CD4-positive, alpha-beta T cell treated with Interleukin-17A for 4 hours (primary cell): ENCODE measurements around the gene TMEM209.
"Not testable (repeated sequence)": the region's sequence is repeated elsewhere in the genome, so short reads cannot be mapped to it uniquely, and the experiment has no call there.

Experiments used
- DNase-seq: peaks from one replicate; pipeline ENCODE4 v3.0.0-alpha.2; 2020; ENCODE audit warnings: mixed read lengths

Gene TMEM209

DNA sequence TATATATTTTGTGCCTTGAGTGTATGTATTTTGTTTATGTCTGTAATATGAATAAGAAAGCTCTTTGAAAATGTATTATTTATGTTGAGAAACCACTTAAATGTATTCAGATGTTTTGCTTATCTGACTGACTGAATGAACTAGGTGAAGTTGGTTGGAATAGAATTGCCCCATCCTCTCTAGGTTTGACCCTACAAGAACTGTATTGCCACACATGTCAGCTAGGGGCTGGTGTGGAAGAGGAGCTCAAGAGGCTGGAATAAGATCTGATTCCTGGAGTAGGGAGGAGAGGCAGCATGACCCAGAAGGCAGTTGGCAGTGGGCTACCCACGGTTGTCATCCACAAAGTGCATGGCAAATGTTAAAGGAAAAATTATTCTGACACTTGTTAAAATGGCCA lies 11.5 kb upstream of the TMEM209 start:
- no peak for DNase-seq

DNA sequence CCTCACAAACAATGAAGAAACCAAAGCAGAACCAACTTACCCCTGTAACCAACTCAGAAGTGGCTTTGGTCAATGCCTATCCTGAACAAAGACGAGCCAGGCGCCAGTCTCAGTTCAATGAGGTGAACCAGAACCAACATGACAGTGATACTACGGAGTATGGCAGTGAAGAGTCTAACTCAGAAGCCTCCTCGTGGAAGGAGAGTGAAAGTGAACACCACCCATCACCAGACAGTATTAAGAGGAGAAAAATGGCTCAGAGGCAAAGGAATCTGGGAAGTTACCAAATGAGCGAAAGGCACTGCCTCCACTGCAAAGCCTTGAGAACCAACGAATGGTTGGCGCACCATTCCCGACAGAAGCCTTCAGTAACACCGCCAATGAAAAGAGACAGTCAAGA lies 10.8 kb upstream of the TMEM209 start:
- DNase-seq = no peak

DNA sequence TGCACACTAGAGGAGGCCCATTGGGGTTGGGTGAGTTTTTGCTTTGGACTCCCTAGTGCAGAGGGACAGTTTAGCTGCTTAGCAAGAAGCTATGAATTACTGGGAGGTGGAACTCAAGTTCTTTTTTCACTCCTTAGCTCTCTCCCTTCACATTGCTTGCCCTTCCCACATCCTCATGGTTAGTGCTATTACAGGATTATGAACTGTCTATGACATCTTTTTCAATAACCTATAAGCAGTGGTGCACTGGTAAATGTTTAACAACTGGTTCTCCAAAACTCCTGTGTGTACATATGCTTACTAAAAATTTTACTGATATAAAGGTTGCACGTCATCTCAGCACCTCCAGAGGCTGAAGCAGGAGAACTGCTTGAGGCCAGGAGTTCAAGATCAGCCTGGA lies 8.6 kb upstream of the TMEM209 start:
- no peak for DNase-seq

DNA sequence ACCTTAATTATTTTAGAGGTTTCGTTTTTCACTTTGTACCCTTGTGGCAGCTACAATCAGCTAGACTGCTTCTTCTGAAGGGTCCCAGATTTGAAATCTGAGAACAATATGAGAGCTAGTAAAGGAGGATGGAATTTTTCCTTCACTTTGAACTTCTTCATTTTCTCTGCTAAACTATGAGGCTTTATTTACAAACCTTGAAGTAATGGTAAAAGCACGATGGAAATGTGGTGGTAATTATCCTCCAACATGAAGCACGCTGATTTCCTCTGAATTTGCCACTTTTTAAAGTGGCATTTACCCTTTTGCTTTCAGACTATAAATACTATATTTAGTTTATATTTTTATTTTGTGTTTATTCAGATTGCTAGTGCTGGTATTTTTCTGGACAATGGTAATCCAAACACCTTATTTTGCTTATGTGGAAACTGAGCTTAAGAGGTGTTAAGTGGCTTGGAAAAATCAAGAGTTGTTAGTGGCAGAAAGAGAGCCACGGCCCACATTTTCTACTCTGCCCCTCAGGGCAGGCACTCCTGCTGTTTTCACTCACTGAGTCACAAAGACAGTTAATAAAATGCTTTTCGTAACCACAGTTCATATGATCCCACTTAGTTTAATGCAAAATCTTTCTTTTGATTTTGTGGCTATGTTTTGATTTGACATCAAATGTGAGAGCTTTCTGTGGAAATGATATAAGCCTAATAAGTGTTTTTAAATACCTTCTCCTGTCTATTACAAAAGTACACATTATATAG lies 5.2 kb upstream of the TMEM209 start:
- DNase-seq = no peak

DNA sequence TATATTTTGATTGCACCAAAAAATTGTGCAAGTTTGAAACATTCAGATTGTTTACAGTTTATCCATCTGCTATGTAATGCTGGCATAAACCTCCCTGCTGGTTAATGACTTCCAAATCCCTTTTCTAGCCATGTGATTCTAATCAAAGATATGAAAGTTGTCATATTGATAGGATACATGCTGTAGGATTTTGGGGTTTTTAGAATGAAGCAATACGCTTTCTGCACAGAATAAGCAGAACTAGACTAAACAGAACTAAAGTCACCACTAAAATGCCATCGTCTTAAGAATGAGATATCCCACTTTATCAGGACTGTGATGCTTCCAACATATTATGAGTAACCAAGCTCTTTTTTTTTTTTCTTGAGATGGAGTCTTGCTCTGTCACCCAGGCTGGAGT lies 3.3 kb upstream of the TMEM209 start:
- no peak for DNase-seq

DNA sequence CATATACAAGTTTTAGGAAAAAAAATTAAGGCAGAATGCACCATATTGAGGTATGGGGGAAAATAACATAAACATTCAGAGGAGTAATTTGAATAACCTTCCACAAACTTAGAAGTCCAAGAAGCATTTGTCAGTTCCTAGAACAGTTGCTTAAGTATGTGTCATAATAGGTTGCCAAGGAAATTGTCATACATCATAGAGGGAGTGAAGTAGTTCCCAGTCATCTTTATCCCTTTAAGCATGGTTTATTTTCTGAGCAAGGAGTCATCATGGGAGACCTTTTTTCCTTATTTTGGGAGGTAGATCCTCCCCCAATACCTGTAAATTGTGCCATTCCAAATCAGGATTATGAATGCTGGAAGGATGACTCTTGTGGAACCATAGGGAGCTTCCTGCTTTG lies 2.4 kb upstream of the TMEM209 start, which contains the start of gene SSMEM1:
Gene SSMEM1 (plus strand): TSS at position 219 of the 400 bp plus-strand sequence. CDS start 51 bp downstream, at position 270.
- DNase-seq = no peak

DNA sequence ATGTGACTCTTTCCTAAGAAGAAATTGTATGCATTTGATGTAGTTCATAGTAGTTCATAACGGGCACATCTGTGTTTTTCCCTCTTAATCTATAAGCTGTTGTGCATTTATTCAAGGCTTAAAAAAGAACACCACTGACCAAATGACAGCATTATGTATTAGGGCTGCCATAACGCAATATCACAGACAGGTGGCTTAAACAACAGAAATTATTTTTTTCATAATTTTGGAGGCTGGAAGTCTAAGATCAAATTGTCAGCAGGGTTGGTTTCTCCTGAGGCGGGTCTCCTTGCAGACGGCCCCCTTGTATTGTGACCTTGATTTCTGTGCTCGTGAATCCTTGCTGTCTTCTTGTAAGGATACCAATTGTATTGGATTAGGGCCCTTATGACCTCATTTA lies 1.8 kb upstream of the TMEM209 start:
- no peak for DNase-seq

DNA sequence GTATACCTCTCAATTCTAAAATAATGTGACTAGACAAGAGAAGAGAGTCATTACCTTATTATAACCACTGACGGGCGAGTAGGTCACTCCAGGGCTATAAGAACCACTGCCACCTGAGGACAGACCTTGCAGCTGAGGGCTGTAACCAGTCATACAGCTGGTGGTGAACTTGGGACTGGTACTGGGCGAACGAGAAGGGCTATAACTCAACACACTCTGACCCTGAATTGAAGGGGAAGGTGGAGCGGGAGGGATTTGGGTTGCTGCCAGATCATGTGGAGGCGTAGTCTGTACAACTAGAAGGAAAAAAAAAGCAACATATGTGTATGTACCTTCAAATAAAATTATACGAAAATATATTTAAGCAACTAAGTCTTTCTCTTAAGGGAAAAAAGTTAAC lies 3.4 kb downstream of the TMEM209 start:
- no peak for DNase-seq

DNA sequence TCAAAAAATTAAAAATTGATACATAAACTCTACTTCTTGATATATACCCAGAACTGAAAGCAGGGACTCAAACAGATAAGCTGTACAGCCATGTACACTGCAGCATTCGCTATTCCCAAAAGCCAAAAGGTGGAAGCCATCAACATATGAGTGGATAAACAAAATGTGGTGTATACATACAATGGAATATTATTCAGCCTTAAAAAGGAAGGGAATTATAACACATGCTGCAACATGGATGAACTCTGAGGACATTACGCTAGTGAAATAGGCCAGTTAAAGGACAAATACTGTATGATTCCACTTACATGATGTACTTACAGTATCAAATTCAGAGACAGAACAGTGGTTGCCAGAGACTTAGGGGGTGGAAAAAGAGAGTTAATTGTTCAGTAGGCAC lies 8.1 kb downstream of the TMEM209 start:
- no peak for DNase-seq

DNA sequence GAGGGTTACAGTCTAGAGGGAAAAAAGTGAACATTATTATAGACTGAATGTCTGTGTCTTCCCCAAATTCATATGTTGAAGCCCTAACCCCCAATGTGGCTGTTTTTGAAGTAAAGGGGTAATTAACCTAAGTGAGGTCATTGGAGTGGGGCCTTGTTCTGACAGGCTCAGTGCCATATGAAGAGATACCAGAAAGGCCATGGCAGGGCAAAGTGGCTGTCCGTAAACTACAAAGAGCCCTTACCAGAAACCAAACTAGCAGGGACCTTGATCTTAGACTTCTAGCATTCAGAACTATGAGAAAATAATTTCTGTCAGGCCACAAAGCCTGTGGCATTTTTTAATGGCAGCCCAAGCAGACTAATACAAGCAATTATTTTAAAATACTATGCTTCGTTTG lies 8.7 kb downstream of the TMEM209 start:
- DNase-seq = no peak

DNA sequence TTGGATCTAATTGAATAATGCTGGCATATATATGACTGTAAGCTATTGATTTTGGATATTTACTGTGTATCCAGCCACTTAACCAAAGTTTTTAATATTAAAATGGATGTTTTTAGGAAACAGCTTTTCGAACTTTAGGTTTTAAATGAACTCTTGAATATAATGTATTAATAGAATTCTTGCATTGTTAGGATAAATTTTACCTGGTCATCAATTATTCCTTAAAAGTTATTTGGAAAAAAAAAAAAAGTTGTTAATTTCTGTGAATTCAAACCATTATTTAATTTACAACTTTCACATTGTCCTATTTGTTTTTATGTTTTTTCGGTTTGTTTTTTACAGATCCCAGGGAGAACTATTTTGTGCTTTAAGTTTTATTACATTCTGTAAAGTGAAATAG lies 9.8 kb downstream of the TMEM209 start:
- no peak for DNase-seq

DNA sequence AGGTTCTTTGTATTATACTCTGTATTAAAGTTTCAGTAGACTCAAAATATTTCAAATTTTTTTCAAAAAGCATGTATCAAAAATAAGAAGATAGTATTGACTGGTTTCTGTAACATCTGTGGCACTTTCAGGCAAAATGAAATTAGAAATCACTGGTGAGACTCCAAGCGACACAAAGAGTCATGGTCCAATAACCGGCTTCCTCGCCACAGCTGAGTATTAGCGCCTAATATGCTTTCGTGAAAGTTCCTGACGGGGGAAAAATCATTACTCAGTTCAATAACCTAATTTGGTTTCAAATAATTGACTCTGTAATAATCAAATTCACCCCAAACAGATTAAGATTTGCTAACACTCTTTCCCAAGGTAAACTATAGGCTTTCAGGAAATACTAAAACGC lies 13.4 kb downstream of the TMEM209 start:
- no peak for DNase-seq

DNA sequence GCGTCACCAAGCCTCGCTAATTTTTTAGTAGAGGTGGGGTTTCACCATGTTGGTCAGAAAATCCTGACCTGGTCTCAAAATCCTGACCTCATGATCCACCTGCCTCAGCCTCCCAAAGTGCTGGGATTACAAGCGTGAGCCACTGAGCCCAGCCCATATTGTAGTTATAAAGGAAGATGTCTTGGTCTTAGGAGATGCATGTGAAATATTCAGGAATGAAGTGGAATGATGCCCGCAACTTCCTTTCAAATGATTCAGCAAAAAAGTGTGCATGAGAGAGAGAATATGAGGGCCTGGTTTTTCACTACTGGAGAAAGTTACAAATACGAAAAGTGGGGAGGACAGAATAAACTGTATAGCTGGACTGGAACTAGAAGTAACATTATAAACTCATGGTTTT lies 15.9 kb downstream of the TMEM209 start:
- DNase-seq = no peak

DNA sequence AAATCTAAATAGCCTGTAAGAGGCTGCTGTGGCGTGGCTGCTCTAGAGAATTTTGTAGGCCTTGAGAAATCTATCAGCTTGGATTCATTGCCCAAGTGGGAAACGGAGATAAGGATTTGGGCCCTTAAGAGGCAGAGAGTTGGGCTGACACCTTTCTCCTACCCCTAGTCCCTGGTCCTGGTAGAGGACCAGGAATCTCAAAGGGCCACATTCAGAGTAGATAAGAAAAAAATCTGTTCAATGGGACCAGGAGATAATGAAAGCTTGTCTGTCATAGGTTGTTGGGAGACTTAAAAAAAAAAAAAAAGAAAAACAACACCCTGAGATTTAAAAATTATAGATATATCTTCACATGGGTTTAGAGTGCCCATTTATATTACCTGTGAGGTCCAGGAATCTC lies 17.8 kb downstream of the TMEM209 start:
- DNase-seq = no peak

DNA sequence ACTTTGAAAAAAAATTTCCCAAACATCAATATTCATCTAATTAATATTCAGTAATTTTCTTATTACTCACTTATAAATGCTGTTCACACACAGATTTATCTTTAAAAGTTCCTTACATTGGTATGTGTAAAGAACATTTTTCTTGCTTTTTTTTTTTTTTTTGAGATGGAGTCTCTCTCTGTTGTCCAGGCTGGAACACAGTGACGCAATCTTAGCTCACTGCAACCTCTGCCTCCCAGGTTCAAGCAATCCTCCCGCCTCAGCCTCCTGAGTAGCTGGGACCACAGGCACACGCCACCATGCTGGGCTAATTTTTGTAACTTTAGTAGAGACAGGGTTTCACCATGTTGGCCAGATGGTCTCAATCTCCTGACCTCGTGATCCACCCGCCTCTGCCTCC lies 20.9 kb downstream of the TMEM209 start:
- DNase-seq = not testable (repeated sequence)

DNA sequence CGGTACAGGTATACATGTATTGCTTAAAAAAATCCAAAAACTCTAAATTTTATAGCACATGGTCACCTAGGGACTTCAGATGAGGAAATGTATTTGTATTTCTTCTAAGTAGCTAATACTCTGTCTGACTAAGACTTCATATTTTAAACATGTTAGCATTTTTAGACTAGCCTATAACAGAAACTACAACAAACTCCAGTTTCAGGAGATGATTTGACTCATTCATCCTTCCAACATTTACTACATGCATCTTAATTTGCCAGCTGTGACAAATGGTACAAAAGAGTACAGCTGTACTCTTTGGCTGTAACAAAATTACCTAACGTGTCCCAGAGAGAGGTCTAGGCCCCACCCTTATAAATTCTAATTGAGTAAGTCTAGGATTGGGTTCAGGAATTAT lies 22.2 kb downstream of the TMEM209 start:
- no peak for DNase-seq

DNA sequence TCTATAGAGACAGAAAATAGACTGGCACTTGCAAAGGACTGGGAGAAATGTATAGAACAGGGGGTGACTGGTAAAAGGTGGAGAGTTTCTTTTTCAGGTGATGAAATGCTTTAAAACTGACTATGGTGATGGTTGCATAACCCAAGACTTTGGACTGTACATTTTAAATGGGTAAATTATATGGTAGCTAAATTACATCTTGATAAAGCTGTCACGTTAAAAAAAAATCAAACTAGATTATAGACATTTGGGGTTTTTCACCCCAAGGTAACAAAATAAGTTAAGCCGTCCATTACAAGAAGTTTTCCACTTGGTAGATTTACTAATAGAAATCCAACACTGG lies 24.0 kb downstream of the TMEM209 start:
- DNase-seq = no peak

DNA sequence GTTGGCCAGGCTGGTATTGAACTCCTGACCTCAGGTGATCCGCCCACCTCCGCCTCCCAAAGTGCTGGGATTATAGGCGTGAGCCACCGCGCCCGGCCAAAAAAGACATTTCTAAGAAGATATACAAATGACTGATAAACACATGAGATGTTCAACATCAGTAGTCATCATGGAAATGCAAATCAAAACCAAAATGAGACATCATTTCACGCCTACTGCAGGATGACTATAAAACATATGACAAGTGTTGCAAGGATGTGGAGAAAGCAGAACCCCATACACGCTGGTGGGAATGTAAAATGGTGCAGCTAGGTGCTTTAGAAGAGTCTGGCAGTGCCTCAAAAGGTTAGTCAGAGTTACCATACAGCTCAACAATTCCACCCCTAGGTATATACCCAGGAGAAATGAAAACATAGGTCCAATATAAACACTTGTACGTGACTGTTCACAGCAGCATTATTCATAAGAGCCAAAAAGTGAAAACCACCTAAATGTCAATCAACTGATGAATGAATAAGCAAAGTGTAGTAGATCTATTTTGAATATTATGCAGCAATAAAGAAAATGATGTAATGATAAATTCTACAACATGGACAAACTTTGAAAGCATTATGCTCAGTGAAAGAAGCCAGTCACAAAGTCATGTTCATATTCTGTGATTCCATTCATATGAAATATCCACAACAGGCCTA lies 24.5 kb downstream of the TMEM209 start:
- DNase-seq = no peak

DNA sequence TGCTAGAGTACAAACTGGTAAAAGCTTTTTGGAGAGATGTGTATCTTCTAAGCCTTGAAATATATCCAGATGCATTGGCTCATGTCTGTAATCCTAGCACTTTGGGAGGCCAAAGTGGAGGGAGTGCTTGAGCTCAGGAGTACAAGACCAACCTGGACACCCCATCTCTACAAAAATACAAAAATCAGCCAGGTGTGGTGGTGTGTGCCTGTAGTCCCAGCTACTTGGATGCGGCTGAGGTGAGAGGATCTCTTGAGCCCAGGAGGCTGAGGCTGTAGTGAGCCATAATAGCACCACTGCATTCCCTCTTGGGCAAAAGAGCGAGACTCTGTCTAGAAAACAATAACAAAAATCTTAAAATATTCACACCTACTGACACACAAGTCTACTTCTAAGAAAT lies 25.6 kb downstream of the TMEM209 start:
- DNase-seq = no peak

DNA sequence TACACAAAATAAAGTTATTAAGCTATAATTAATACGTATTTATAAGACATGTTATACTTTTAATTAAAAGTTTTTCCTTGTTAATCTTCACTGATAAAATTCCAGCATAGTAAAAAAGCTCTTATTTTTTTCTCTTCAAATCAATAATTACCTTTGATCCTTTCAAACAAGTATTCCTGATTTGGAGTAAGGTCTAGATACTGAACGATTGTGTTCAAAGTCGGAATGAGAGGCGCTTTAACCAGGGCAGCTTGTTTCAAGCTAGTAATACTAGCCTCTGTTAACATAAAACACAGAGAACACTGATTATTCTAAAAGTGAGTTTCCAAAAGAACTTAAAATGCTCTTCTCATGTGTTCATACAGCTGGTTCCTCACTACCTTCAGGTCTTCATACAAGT lies 27.0 kb downstream of the TMEM209 start:
- no peak for DNase-seq

DNA sequence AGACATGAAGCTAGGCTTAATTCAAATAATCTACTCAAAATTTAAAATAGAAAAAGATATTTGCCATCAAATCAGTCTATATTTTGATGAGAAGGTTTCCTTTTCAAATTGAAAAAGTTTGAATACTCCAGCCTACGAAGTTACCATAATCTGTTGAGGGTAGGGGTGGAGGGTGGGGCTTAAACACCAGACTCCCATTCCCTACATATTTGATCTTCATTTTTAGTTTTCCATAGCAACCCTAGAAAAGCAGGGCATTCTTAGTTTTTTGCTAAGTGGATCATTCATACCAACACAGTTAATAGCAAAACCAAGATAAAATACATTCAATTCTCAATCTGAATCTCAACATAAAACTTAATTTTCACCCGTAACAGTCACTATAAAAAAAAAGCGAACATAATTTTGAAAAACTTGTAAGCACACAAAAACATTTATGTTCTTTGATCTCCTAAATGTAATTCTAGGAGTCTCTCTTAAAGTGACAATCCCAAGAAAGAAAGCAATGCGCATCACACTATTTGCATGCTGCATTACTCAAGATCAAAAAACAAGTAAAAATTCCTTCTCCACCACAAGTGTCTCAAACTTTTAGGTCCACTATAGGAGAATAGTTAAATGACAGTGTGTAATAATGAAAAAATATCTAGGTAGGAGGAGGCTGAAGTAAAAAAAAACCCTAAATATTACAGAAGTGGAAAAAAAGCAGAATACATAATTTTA lies 30.8 kb downstream of the TMEM209 start:
- DNase-seq = no peak

DNA sequence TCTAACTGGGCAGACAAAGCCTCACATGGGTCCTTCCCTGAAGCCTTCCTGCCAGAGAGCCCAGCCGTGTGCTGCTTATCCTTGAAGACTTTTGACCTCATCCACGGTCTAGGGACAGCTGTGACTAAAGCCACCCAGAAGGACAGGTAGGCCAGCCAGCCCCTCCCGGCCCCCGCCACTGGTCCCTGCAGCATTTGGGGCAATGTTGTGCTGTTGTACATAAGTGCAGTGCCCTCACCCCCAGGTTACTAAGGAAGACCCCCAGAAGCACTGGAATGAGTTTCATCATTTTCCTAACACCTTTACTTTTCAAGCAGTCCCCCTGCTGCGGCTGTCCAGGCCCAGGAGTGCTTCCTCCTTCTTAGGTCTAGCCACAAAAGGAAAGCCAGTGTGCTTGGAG lies 43.0 kb downstream of the TMEM209 start:
- no peak for DNase-seq

DNA sequence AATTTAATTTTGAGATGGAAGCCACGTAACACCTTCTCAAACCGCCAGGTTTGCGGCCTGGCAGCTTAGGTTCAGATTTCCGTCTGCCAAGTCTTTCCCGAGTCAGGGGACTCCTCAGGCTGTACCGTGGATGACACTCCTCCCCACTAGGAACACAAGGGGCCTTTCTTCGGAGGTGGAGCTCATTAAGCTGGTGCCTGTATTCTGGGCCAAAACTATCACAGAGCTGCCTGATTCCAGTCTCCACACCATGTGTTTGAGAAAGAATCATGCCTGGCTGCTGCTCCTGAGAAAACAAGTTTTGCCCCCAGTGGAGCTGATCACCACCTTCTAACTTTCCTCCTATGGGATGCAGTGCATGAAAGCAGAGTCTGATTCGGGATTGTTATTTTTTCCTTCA lies 44.8 kb downstream of the TMEM209 start:
- DNase-seq = no peak

DNA sequence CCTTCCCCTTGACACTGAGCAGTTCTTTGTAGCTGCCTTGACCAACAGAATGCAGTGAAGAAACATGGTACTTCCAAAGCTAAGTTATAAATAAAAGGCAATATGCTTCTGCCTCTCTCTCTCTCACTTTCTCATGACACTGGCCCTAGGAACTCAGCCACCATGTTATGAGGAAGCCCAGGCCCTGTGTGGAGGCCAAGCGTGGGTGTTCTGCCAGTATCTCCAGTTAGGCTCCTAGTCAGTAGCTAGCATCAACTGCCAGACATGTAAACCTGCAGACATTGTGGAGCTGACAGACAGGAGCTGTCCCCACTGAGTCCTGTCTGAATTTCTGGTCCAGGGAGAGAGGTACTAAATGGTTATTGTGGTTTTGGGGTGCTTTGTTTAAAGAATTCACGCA lies 45.2 kb downstream of the TMEM209 start:
- no peak for DNase-seq
